ENCODE measurements around the gene LRR1.
"Not testable (repeated sequence)": the region's sequence is repeated elsewhere in the genome, so short reads cannot be mapped to it uniquely, and the experiment has no call there.

Gene LRR1

GRCh38 chr14:49586673-49587460 is 11.9 kb upstream of the LRR1 start:
- DNase-seq (ENCODE audit: low spot score) = peak; percentile 88

GRCh38 chr14:49589387-49589786 is 9.4 kb upstream of the LRR1 start:
- no peak for DNase-seq (ENCODE audit: low spot score)

- no peak for DNase-seq (ENCODE audit: low spot score)
Measured at GRCh38 chr14:49593016-49593415, 5.7 kb upstream of the LRR1 start.

- no peak for DNase-seq (ENCODE audit: low spot score)
Measured at GRCh38 chr14:49594347-49595091, 4.2 kb upstream of the LRR1 start.

GRCh38 chr14:49598189-49598484 is 603 bp upstream of the LRR1 start:
- DNase-seq (ENCODE audit: low spot score) = no peak

- no peak for DNase-seq (ENCODE audit: low spot score)
Measured at GRCh38 chr14:49607583-49607982, 8.8 kb downstream of the LRR1 start.

GRCh38 chr14:49612251-49612650 is 13.5 kb downstream of the LRR1 start:
- no peak for DNase-seq (ENCODE audit: low spot score)

GRCh38 chr14:49612671-49613070 is 13.9 kb downstream of the LRR1 start:
- DNase-seq (ENCODE audit: low spot score) = no peak

- no peak for DNase-seq (ENCODE audit: low spot score)
Measured at GRCh38 chr14:49614196-49614595, 15.5 kb downstream of the LRR1 start.

- DNase-seq (ENCODE audit: low spot score) = no peak
Measured at GRCh38 chr14:49615776-49616175, 17.0 kb downstream of the LRR1 start.

- DNase-seq (ENCODE audit: low spot score) = no peak
Measured at GRCh38 chr14:49617852-49618519, 19.2 kb downstream of the LRR1 start.

- DNase-seq (ENCODE audit: low spot score) = not testable (repeated sequence)
Measured at GRCh38 chr14:49619273-49619672, 20.5 kb downstream of the LRR1 start.

GRCh38 chr14:49619730-49620129 is 21.0 kb downstream of the LRR1 start:
- no peak for DNase-seq (ENCODE audit: low spot score)

- peak; percentile 99 for DNase-seq (ENCODE audit: low spot score)
Measured at GRCh38 chr14:49620182-49621113, 21.7 kb downstream of the LRR1 start, which contains the start of the genes MGAT2 and RPL36AL. Gene MGAT2, plus strand, starts transcription at chr14:49620799. Its CDS starts 470 bp downstream, at chr14:49621269. Gene RPL36AL, minus strand, starts transcription at chr14:49620626. Its CDS starts 1,522 bp downstream, at chr14:49619104.

- peak; percentile 59 for DNase-seq (ENCODE audit: low spot score)
Measured at GRCh38 chr14:49621114-49621881, 22.6 kb downstream of the LRR1 start.

- DNase-seq (ENCODE audit: low spot score) = no peak
Measured at GRCh38 chr14:49622022-49622607, 23.4 kb downstream of the LRR1 start.

GRCh38 chr14:49623387-49623786 is 24.6 kb downstream of the LRR1 start:
- no peak for DNase-seq (ENCODE audit: low spot score)

GRCh38 chr14:49623941-49624839 is 25.4 kb downstream of the LRR1 start:
- DNase-seq (ENCODE audit: low spot score) = no peak
